GM12875 (cell line): Measurements from ENCODE around the gene AUH.

Source experiments
- H3K4me3 ChIP-seq: one replicate; pipeline ENCODE4 v1.5.1; 2011; ENCODE audit warnings: low read depth, low read length, control low read depth
- CTCF ChIP-seq: IDR thresholded peaks from 2 replicates; pipeline ENCODE4 v1.5.1; 2011; ENCODE audit warnings: low read depth, mild to moderate bottlenecking, control low read depth, inconsistent platforms, low read length, moderate library complexity, borderline replicate concordance; ENCODE audit not compliant: insufficient read depth

Gene AUH

GRCh38 chr9:91316093-91316492 lies 45.6 kb downstream of the AUH start:
- no peak overlapping the region for H3K4me3 ChIP-seq
- TF ChIP-seq CTCF, result no peak

- H3K4me3 ChIP-seq, result no peak overlapping the region
- TF ChIP-seq CTCF, result no peak
Measured at GRCh38 chr9:91315191-91315590, 46.5 kb downstream of the AUH start.

DNA sequence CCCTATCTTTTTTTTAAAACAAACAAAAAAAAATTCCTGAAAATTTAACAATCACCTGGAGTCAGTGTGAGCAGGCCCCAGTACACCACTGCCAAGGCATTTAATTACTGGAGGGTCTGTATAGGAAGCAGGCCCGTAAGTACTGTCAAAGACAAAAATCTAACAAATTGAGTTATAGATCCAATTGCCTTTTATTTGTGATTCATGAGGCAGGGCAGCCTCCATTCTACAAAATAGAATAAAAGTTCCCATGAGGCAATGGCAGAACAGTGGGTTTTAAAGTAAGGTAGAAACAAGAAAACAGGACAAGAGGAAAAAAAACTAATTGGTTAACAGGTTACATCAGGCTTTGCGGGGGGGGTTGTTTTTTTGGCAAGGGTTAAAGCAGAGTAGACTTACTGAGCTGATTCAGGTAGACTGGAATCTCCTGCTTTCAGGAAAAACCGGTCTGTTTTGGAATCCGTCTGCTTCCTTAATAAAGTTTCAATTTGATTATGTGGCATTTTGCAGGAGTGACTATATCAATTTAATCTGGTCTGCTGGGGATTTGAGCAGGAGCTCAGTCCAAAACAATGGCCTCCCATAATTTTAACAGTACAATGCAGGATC lies 48.9 kb downstream of the AUH start:
- TF ChIP-seq CTCF, result no peak
- H3K4me3 ChIP-seq, result no peak overlapping the region

DNA sequence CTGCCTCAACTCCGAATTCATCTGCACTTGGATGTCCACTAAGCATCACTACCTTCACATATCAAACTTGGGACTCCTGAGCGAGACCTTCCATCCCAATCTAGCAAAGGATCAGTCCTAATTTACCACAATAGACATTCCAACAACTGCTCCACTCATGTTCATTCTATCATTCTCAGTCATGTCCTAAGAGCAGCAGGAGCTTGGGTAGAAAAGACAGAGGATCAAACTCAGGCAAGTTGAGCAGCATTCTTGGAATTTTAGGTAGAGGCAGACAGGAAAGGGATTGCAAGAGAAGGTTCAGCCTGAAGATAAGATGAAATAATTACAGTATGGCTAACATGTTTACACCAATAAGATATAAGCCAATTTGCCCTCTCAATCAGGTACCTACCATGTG lies 51.7 kb downstream of the AUH start:
- TF ChIP-seq CTCF, result no peak
- H3K4me3 ChIP-seq, result no peak overlapping the region

DNA sequence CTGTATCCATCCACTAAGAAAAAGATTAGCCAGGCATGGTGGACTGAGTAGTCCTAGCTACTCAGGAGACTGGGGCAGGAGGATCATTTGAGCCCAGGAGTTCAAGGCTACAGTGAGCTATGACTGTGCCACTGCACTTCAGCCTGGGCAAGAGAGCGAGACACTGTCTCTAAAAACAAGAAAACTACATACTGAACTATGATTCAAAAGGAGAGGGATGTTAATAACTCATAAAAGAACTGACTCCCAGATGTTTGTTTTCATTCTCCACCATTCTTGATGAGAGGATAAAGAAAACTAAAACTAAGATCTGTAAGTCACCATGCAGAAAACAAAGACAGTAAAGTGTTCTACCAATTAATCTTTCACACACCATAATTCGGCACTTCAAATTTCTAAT lies 53.5 kb downstream of the AUH start:
- no peak overlapping the region for H3K4me3 ChIP-seq
- no peak for TF ChIP-seq CTCF

GRCh38 chr9:91307279-91307678 lies 54.4 kb downstream of the AUH start:
- no peak for TF ChIP-seq CTCF
- H3K4me3 ChIP-seq, result no peak overlapping the region

- TF ChIP-seq CTCF, result no peak
- no peak overlapping the region for H3K4me3 ChIP-seq
Measured at GRCh38 chr9:91306296-91306630, 55.5 kb downstream of the AUH start.
